ENCODE data around the gene DNMT1. TPM values are rescaled to one million over a fixed set of nuclear protein-coding genes. Genes with fewer than 3 reads are reported as not detected.

DNMT1 gene
- total and polyA plus RNA-seq, 8 donors, result 16.6 to 92.0 (median 44.8) TPM

DNA sequence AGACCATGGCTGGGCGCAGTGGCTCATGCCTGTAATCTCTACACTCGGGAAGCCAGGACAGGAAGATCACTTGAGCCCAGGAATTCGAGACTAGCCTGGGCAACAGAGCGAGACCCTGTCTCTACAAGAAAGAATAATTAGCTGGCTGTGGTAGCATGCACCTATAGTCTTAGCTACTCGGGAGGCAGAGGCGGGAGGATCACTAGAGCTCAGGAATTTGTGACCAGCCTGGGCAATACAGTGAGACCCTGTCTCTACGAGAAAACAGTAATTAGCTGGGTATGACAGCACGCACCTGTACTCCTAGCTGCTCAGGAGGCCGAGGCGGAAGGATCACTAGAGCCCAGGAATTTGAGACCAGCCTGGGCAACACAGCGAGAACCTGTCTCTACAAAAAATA is 7.4 kb downstream of the DNMT1 start:
- no peak for DNase-seq
- WGBS, 5 donors, result 83 to 96% (median 90%) methylated on average over 11 of the region's 11 CpGs
- intact Hi-C loops (cut with DNase I; ENCODE audit: low total_unique reads), result no loop called here
- peaks cover 0 to 56% (median 31%) of the 10 kb centered on the region in 4 donors for H3K36me3 ChIP-seq
- H3K4me3 ChIP-seq, result no peak overlapping the region
- H3K27me3 ChIP-seq, result no peaks in the 10 kb centered on the region
- H3K4me1 ChIP-seq, result peaks cover 9 to 29% (median 18%) of the 10 kb centered on the region in 4 donors
- no peak overlapping the region for H3K27ac ChIP-seq
- no peaks in the 10 kb centered on the region for H3K9me3 ChIP-seq
- TF ChIP-seq POLR2AphosphoS5 (IDR thresholded peaks at IDR 0.05) (no peak), EP300 (IDR thresholded peaks at IDR 0.05) (no peak), POLR2A (IDR thresholded peaks at IDR 0.05) (no peak), CTCF (IDR thresholded peaks at IDR 0.05) (no peak)

- no peak overlapping the region for H3K4me3 ChIP-seq
- TF ChIP-seq CTCF (IDR thresholded peaks at IDR 0.05) (no peak), POLR2A (IDR thresholded peaks at IDR 0.05) (no peak), EP300 (IDR thresholded peaks at IDR 0.05) (no peak), POLR2AphosphoS5 (IDR thresholded peaks at IDR 0.05) (no peak)
- peaks cover 0 to 4% (median 0%) of the 10 kb centered on the region in 4 donors for H3K4me1 ChIP-seq
- WGBS, 5 donors, result 75 to 87% (median 81%) methylated on average over 5 of the region's 5 CpGs
- no peaks in the 10 kb centered on the region for H3K27me3 ChIP-seq
- H3K36me3 ChIP-seq, result peaks cover 18 to 71% (median 51%) of the 10 kb centered on the region in 4 donors
- intact Hi-C loops (cut with DNase I; ENCODE audit: low total_unique reads), result no loop called here
- no peaks in the 10 kb centered on the region for H3K9me3 ChIP-seq
- no peak overlapping the region for H3K27ac ChIP-seq
- DNase-seq, result no peak
Measured at GRCh38 chr19:10184636-10185035, 10.1 kb downstream of the DNMT1 start.

GRCh38 chr19:10183926-10184325 is 10.8 kb downstream of the DNMT1 start:
- Histone ChIP-seq H3K4me1 (no peaks in the 10 kb centered on the region), H3K4me3 (no peak overlapping the region), H3K36me3 (peaks cover 25 to 78% (median 58%) of the 10 kb centered on the region in 4 donors), H3K27me3 (no peaks in the 10 kb centered on the region), H3K27ac (no peak overlapping the region), H3K9me3 (no peaks in the 10 kb centered on the region)
- intact Hi-C loops (cut with DNase I; ENCODE audit: low total_unique reads), result no loop called here
- no peak for TF ChIP-seq CTCF (IDR thresholded peaks at IDR 0.05)
- no peak for TF ChIP-seq POLR2A (IDR thresholded peaks at IDR 0.05)
- no peak for TF ChIP-seq EP300 (IDR thresholded peaks at IDR 0.05)
- no peak for TF ChIP-seq POLR2AphosphoS5 (IDR thresholded peaks at IDR 0.05)
- 81 to 90% (median 89%) methylated on average over 3 of the region's 3 CpGs for WGBS, 5 donors
- no peak for DNase-seq

- H3K9me3 ChIP-seq, result no peaks in the 10 kb centered on the region
- no peak overlapping the region for H3K27ac ChIP-seq
- no peaks in the 10 kb centered on the region for H3K27me3 ChIP-seq
- 88 to 92% (median 90%) methylated on average over 10 of the region's 10 CpGs for WGBS, 5 donors
- no peak for DNase-seq
- intact Hi-C loops (cut with DNase I; ENCODE audit: low total_unique reads), result no loop called here
- peaks cover 28 to 88% (median 69%) of the 10 kb centered on the region in 4 donors for H3K36me3 ChIP-seq
- H3K4me3 ChIP-seq, result no peak overlapping the region
- no peak for TF ChIP-seq POLR2AphosphoS5 (IDR thresholded peaks at IDR 0.05)
- no peak for TF ChIP-seq CTCF (IDR thresholded peaks at IDR 0.05)
- TF ChIP-seq POLR2A (IDR thresholded peaks at IDR 0.05), result no peak
- TF ChIP-seq EP300 (IDR thresholded peaks at IDR 0.05), result no peak
- H3K4me1 ChIP-seq, result no peaks in the 10 kb centered on the region
Measured at GRCh38 chr19:10182847-10183246, 11.9 kb downstream of the DNMT1 start.
